Measurements from ENCODE around the gene SERPINB12. TPM values are rescaled to one million over a fixed set of nuclear protein-coding genes. Genes with fewer than 3 reads are reported as not detected.

The SERPINB12 gene
- total RNA-seq, 1 experiment from 2014 or later = not detected

DNA sequence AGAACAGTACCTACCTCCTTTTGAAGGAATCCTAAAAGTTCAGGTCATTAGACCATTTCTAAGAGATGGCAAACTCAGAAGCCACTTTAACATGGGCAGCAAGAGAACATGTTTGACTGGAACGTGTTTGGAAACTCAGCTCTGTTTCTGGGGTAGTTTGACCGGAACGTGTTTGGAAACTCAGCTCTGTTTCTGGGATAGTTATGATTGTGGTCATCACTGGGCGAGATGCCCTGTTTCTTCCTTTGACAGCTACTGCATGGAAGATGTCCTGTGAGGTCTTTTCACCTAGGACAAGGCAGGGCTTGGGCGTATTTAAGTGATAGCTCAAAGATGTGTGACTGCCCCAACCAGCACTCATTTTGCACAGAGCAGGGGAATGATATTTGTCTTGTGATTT is 25.1 kb downstream of the SERPINB12 start:
- Histone ChIP-seq H3K27ac (ENCODE audit: low read length) (no peak overlapping the region), H3K36me3 (ENCODE audit: control insufficient read depth, insufficient read depth, low read length) (peaks cover 2% of the 10 kb centered on the region; the same call in 1 of the 2 replicates), H3K4me3 (ENCODE audit: low read depth in 2 of 2, low read length in 2 of 2) (no peak overlapping the region), H3K27me3 (ENCODE audit: control insufficient read depth, insufficient read depth, low read length) (no peaks in the 10 kb centered on the region), H3K4me1 (ENCODE audit: control insufficient read depth, insufficient read depth, low read length) (no peaks in the 10 kb centered on the region), H3K9me3 (ENCODE audit: control insufficient read depth, insufficient read depth, low read depth, low read length) (no peaks in the 10 kb centered on the region)
- TF ChIP-seq POLR2AphosphoS5 (IDR thresholded peaks at IDR 0.05; ENCODE audit: low read depth, low read length) (no peak), TCF7L2 (IDR thresholded peaks at IDR 0.05; ENCODE audit: low read depth, low read length) (no peak), SIN3A (IDR thresholded peaks at IDR 0.05; ENCODE audit: borderline replicate concordance, insufficient read depth, low read depth, low read length) (no peak)
- TF ChIP-seq, protein P1, sequence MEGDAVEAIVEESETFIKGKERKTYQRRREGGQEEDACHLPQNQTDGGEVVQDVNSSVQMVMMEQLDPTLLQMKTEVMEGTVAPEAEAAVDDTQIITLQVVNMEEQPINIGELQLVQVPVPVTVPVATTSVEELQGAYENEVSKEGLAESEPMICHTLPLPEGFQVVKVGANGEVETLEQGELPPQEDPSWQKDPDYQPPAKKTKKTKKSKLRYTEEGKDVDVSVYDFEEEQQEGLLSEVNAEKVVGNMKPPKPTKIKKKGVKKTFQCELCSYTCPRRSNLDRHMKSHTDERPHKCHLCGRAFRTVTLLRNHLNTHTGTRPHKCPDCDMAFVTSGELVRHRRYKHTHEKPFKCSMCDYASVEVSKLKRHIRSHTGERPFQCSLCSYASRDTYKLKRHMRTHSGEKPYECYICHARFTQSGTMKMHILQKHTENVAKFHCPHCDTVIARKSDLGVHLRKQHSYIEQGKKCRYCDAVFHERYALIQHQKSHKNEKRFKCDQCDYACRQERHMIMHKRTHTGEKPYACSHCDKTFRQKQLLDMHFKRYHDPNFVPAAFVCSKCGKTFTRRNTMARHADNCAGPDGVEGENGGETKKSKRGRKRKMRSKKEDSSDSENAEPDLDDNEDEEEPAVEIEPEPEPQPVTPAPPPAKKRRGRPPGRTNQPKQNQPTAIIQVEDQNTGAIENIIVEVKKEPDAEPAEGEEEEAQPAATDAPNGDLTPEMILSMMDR (IDR thresholded peaks at IDR 0.05) = no peak
- TF ChIP-seq, protein P2, sequence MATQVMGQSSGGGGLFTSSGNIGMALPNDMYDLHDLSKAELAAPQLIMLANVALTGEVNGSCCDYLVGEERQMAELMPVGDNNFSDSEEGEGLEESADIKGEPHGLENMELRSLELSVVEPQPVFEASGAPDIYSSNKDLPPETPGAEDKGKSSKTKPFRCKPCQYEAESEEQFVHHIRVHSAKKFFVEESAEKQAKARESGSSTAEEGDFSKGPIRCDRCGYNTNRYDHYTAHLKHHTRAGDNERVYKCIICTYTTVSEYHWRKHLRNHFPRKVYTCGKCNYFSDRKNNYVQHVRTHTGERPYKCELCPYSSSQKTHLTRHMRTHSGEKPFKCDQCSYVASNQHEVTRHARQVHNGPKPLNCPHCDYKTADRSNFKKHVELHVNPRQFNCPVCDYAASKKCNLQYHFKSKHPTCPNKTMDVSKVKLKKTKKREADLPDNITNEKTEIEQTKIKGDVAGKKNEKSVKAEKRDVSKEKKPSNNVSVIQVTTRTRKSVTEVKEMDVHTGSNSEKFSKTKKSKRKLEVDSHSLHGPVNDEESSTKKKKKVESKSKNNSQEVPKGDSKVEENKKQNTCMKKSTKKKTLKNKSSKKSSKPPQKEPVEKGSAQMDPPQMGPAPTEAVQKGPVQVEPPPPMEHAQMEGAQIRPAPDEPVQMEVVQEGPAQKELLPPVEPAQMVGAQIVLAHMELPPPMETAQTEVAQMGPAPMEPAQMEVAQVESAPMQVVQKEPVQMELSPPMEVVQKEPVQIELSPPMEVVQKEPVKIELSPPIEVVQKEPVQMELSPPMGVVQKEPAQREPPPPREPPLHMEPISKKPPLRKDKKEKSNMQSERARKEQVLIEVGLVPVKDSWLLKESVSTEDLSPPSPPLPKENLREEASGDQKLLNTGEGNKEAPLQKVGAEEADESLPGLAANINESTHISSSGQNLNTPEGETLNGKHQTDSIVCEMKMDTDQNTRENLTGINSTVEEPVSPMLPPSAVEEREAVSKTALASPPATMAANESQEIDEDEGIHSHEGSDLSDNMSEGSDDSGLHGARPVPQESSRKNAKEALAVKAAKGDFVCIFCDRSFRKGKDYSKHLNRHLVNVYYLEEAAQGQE (IDR thresholded peaks at IDR 0.05; ENCODE audit: insufficient read depth in 1 of 2, low read depth in 2 of 2, low read length in 1 of 2) = no peak
- ChIA-PET CTCF (no interaction called here), POLR2A (no interaction called here)
- intact Hi-C loops (cut with micrococcal nuclease; ENCODE audit: unreplicated experiment) = no loop called here
- in situ Hi-C loops (cut with HindIII; ENCODE audit: low pct_unique_long_range_greater_than_20kb, low sequenced_read_pairs) = no loop called here
- ATAC-seq (no peak), DNase-seq (ENCODE audit: low read depth, low spot score) (no peak)
- no TSS peak for BruUV-seq (replicated peaks)

DNA sequence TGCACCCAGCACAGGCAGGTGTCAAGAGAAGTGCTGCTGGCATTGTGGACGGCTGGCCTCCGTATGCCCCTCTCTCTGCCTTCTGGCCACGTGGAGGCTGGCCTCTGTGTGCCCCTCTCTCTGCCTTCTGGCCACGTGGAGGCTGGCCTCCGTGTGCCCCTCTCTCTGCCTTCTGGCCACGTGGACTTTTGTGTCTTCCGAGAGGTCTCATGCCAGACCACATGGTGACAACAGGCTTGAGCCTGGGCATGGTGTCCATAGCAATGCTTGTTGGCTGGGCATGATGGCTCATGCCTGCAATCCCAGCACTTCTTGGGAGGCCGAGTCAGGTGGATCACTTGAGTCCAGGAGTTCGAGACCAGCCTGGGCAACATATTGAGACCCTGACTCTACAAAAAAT is 25.7 kb downstream of the SERPINB12 start:
- no peak overlapping the region for H3K27ac ChIP-seq (ENCODE audit: low read length)
- POLR2A ChIA-PET = no interaction called here
- in situ Hi-C loops (cut with HindIII; ENCODE audit: low pct_unique_long_range_greater_than_20kb, low sequenced_read_pairs) (no loop called here), intact Hi-C loops (cut with micrococcal nuclease; ENCODE audit: unreplicated experiment) (no loop called here)
- no peaks in the 10 kb centered on the region for H3K4me1 ChIP-seq (ENCODE audit: control insufficient read depth, insufficient read depth, low read length)
- CTCF ChIA-PET = no interaction called here
- TF ChIP-seq SIN3A (IDR thresholded peaks at IDR 0.05; ENCODE audit: borderline replicate concordance, insufficient read depth, low read depth, low read length) (no peak), POLR2AphosphoS5 (IDR thresholded peaks at IDR 0.05; ENCODE audit: low read depth, low read length) (no peak), TCF7L2 (IDR thresholded peaks at IDR 0.05; ENCODE audit: low read depth, low read length) (no peak)
- TF ChIP-seq, protein P2 (IDR thresholded peaks at IDR 0.05; ENCODE audit: insufficient read depth in 1 of 2, low read depth in 2 of 2, low read length in 1 of 2) = no peak
- TF ChIP-seq, protein P1 (IDR thresholded peaks at IDR 0.05) = no peak
- no peak for ATAC-seq
- no peaks in the 10 kb centered on the region for H3K27me3 ChIP-seq (ENCODE audit: control insufficient read depth, insufficient read depth, low read length)
- H3K4me3 ChIP-seq (ENCODE audit: low read depth in 2 of 2, low read length in 2 of 2) = no peak overlapping the region
- H3K9me3 ChIP-seq (ENCODE audit: control insufficient read depth, insufficient read depth, low read depth, low read length) = no peaks in the 10 kb centered on the region
- DNase-seq (ENCODE audit: low read depth, low spot score) = no peak
- BruUV-seq (replicated peaks) = no TSS peak
- peaks cover 2% of the 10 kb centered on the region; the same call in 1 of the 2 replicates for H3K36me3 ChIP-seq (ENCODE audit: control insufficient read depth, insufficient read depth, low read length)
